SK-N-SH (cell line): ENCODE measurements around the gene BABAM2.

ENCODE experiments used
- CTCF ChIP-seq: fragments of 200-600 bp; sonication (generic); IDR thresholded peaks from 2 replicates; pipeline ENCODE4 v1.6.1; 2017; ENCODE audit warnings: antibody characterized with exemption, mild to moderate bottlenecking, moderate library complexity
- EP300 ChIP-seq, 2 experiments: IDR thresholded peaks; 2 replicates each; pipeline versions ENCODE4 v1.4.0 to v1.6.1; 2012; ENCODE audit warnings: borderline replicate concordance in 1 of 2, low read depth in 1 of 2, low read length in 1 of 2
- EZH2phosphoT487 ChIP-seq: fragments of 200-600 bp; sonication (generic); IDR thresholded peaks from 2 replicates; pipeline ENCODE4 v1.6.1; 2017; ENCODE audit warnings: low read depth, mixed run types, mild to moderate bottlenecking, antibody characterized with exemption, moderate library complexity, borderline replicate concordance
- TF ChIP-seq, protein P1 (sequence below): IDR thresholded peaks from 2 replicates; pipeline ENCODE4 v1.4.0; 2012; ENCODE audit warnings: low read depth

DNA sequence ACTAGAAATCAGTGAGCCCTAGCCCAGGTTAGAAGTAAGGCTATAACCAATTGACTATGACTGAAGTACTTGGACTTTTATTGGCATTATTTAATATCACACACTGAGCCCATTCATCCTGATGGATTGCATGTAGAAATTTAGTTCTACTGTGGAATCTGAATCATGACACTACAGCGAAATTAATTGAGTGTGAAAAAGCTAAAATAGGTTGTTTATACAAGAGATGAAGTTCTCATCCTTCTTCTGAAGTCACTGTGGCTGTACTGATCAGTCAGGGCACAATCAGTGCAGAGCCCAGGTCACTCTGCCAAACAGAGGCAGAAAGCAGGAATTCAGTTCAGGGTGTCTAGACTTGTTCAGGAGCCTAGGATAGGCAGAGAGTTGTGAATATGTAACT lies 158.9 kb downstream of the BABAM2 start:
- TF ChIP-seq, protein P1, sequence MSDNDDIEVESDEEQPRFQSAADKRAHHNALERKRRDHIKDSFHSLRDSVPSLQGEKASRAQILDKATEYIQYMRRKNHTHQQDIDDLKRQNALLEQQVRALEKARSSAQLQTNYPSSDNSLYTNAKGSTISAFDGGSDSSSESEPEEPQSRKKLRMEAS: no peak
- TF ChIP-seq EP300 (IDR thresholded peaks at IDR 0.05; ENCODE audit: borderline replicate concordance in 1 of 2, low read depth in 1 of 2, low read length in 1 of 2): no peak
- no peak for TF ChIP-seq CTCF
- no peak for TF ChIP-seq EZH2phosphoT487
